ENCODE data around the gene DAPK2.

The DAPK2 gene

GRCh38 chr15:64022571-64022970, 23.7 kb downstream of the DAPK2 start:
- DNase-seq: no peak

- peak; percentile 7 to 11 for DNase-seq
Measured at GRCh38 chr15:64019764-64020163, 26.5 kb downstream of the DAPK2 start.

GRCh38 chr15:64017591-64018163, 28.6 kb downstream of the DAPK2 start:
- DNase-seq: no peak

GRCh38 chr15:64017082-64017588, 29.1 kb downstream of the DAPK2 start:
- peak in 1 of 2 experiments; percentile 8 for DNase-seq

GRCh38 chr15:64016257-64016656, 30.0 kb downstream of the DAPK2 start:
- no peak for DNase-seq

- DNase-seq: no peak
Measured at GRCh38 chr15:64014995-64015394, 31.3 kb downstream of the DAPK2 start.

- no peak for DNase-seq
Measured at GRCh38 chr15:64013179-64014062, 32.9 kb downstream of the DAPK2 start.

- DNase-seq: no peak
Measured at GRCh38 chr15:64011736-64012135, 34.5 kb downstream of the DAPK2 start.

GRCh38 chr15:64010719-64011118, 35.6 kb downstream of the DAPK2 start:
- no peak for DNase-seq

GRCh38 chr15:64009798-64010261, 36.5 kb downstream of the DAPK2 start:
- DNase-seq: no peak

- no peak for DNase-seq
Measured at GRCh38 chr15:64009241-64009640, 37.0 kb downstream of the DAPK2 start.

GRCh38 chr15:64008177-64008576, 38.1 kb downstream of the DAPK2 start:
- DNase-seq: no peak

GRCh38 chr15:64006642-64007041, 39.6 kb downstream of the DAPK2 start:
- no peak for DNase-seq

- DNase-seq: no peak
Measured at GRCh38 chr15:64004587-64004986, 41.7 kb downstream of the DAPK2 start.

GRCh38 chr15:64004056-64004455, 42.2 kb downstream of the DAPK2 start:
- DNase-seq: no peak

GRCh38 chr15:64003182-64003581, 43.1 kb downstream of the DAPK2 start:
- no peak for DNase-seq

- no peak for DNase-seq
Measured at GRCh38 chr15:64001148-64001547, 45.1 kb downstream of the DAPK2 start.

GRCh38 chr15:64000183-64000951, 45.9 kb downstream of the DAPK2 start:
- no peak for DNase-seq

- no peak for DNase-seq
Measured at GRCh38 chr15:63999177-63999576, 47.1 kb downstream of the DAPK2 start.

- DNase-seq: no peak
Measured at GRCh38 chr15:63998489-63998888, 47.8 kb downstream of the DAPK2 start.

- DNase-seq: no peak
Measured at GRCh38 chr15:63997715-63998442, 48.4 kb downstream of the DAPK2 start.

- no peak for DNase-seq
Measured at GRCh38 chr15:63996794-63997357, 49.4 kb downstream of the DAPK2 start.
